Activated CD4-positive, alpha-beta T cell treated with anti-CD3 and anti-CD28 coated beads, Interleukin-2, amount 50 U/mL, for 24 hours (primary cell): Measurements from ENCODE around the gene RAB42.
"Not testable (repeated sequence)": the region's sequence is repeated elsewhere in the genome, so short reads cannot be mapped to it uniquely, and the experiment has no call there.

Source experiments
- DNase-seq, 2 donors: peaks; one replicate each; pipeline ENCODE4 v3.0.0-alpha.2; 2020; ENCODE audit warnings: low read depth in 1 of 2, low spot score in 1 of 2

RAB42 gene

GRCh38 chr1:28586585-28587391, 5.3 kb upstream of the RAB42 start:
- not testable (repeated sequence) for DNase-seq

GRCh38 chr1:28592321-28593071, 431 bp downstream of the RAB42 start:
- DNase-seq, result no peak

GRCh38 chr1:28593988-28594356, 1.9 kb downstream of the RAB42 start:
- not testable (repeated sequence) for DNase-seq

- not testable (repeated sequence) for DNase-seq
Observed at GRCh38 chr1:28594686-28595411, 2.8 kb downstream of the RAB42 start.

- no peak for DNase-seq
Observed at GRCh38 chr1:28595412-28596191, 3.5 kb downstream of the RAB42 start.

- DNase-seq, result not testable (repeated sequence)
Observed at GRCh38 chr1:28596276-28596675, 4.2 kb downstream of the RAB42 start.

- no peak for DNase-seq
Observed at GRCh38 chr1:28601696-28602095, 9.6 kb downstream of the RAB42 start.

GRCh38 chr1:28602536-28603439, 10.7 kb downstream of the RAB42 start:
- no peak for DNase-seq

- DNase-seq, result no peak
Observed at GRCh38 chr1:28604411-28604810, 12.3 kb downstream of the RAB42 start.

- DNase-seq, result no peak
Observed at GRCh38 chr1:28604962-28605361, 12.9 kb downstream of the RAB42 start.

- no peak for DNase-seq
Observed at GRCh38 chr1:28606771-28607170, 14.7 kb downstream of the RAB42 start.

GRCh38 chr1:28613175-28613574, 21.1 kb downstream of the RAB42 start:
- no peak for DNase-seq

GRCh38 chr1:28631713-28632112, 39.6 kb downstream of the RAB42 start:
- DNase-seq, result no peak

- no peak for DNase-seq
Observed at GRCh38 chr1:28632560-28632959, 40.5 kb downstream of the RAB42 start.

GRCh38 chr1:28640766-28641165, 48.7 kb downstream of the RAB42 start:
- DNase-seq, result no peak

- DNase-seq, result no peak
Observed at GRCh38 chr1:28642056-28642846, 50.2 kb downstream of the RAB42 start.

GRCh38 chr1:28642847-28643635, 51.0 kb downstream of the RAB42 start, which contains the start of gene TAF12:
Gene TAF12, minus strand, starts transcription at chr1:28643067. Its CDS starts 20,986 bp downstream, at chr1:28622081.
- peak; percentile 82 to 87 for DNase-seq

GRCh38 chr1:28644494-28644893, 52.4 kb downstream of the RAB42 start:
- no peak for DNase-seq
